Astrocyte of the hippocampus (primary cell): ENCODE results near the gene KHNYN.
"Not testable (repeated sequence)": the region's sequence is repeated elsewhere in the genome, so short reads cannot be mapped to it uniquely, and the experiment has no call there.

ENCODE experiments used
- DNase-seq: peaks from one replicate; pipeline ENCODE4 v3.0.0; 2011; ENCODE audit warnings: low read depth, low spot score

The KHNYN gene

GRCh38 chr14:24429395-24430142, at the start of gene KHNYN, which contains the start of gene CBLN3:
KHNYN (plus strand) TSS chr14:24429954; CDS start chr14:24430731, 777 bp downstream.
CBLN3 (minus strand) TSS chr14:24429668; CDS start chr14:24429054, 614 bp downstream.
- peak; percentile 97 for DNase-seq

- no peak for DNase-seq
These were observed 48.2 kb upstream of the KHNYN start for GRCh38 chr14:24381363-24382063.

- no peak for DNase-seq
These were observed 47.7 kb upstream of the KHNYN start for GRCh38 chr14:24382064-24382371.

DNA sequence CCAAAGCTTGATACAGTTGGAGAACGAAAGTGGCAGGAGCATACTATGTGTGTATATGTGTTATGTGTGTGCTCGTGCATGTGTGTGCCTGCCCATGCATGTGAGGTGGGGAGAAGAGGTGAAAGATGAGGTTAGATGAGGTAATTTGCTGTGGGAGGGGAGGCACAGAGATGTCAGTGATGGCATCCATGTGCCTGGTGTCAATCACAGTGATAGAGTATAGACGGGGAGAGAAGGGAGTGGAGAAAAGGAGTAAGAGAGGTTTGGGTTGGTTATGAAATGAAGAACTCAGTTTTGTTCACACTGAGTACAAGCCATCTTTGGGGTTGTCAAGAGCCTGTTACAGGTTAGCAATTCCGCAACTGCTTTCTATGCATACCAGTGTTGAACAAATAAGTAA, 45.6 kb upstream of the KHNYN start:
- DNase-seq: no peak

- no peak for DNase-seq
These were observed 44.2 kb upstream of the KHNYN start for GRCh38 chr14:24385524-24385923.

GRCh38 chr14:24387009-24387345, 42.8 kb upstream of the KHNYN start:
- DNase-seq: no peak

DNA sequence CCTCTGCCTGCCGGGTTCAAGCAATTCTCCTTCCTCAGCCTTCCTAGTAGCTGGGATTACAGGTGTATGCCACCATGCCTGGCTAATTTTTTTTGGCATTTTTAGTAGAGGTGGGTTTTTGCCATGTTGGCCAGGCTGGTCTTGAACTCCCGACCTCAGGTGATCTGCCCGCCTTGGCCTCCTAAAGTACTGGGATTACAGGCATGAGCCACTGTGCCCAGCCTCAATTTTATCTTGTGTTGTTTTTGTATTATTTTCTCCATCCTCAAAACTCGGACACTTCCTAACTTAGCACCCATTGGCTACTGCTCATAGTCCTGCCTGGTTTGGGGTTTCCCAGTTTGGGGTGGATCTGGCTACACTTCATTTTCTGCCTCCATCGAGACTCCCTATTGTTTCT, 42.2 kb upstream of the KHNYN start:
- DNase-seq: not testable (repeated sequence)

DNA sequence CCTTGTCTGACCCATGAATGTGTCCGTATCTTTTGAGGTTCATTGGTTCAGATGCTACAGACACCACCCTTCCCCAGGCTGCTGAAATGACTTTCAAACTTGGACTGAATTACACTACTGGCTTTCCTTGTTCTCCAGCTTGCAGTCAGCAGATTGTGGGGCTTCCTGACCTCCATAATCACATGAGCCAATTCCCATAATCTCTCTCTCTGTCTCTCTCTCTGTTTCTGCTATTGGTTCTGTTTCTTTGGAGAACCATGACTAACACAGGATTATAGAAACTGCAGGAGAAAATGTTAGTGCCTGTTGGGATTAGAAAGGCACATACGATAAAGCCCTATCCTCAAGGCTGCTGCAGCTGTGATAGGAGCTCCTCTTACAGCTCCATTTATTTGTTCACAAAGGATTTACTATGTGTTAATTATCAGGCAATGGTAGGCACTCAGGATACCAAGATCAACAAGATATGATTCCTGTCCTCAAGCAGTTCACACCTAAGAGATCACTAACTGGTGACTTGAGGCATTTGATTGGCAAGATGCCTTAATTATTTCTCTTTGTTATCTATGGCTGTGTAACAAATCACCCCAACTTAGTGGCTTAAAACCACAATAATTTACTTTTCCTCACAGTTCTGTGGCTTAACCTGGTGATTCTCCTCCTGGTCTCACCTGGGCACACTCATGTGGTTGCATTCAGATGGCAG, 41.1 kb upstream of the KHNYN start:
- DNase-seq: no peak

DNA sequence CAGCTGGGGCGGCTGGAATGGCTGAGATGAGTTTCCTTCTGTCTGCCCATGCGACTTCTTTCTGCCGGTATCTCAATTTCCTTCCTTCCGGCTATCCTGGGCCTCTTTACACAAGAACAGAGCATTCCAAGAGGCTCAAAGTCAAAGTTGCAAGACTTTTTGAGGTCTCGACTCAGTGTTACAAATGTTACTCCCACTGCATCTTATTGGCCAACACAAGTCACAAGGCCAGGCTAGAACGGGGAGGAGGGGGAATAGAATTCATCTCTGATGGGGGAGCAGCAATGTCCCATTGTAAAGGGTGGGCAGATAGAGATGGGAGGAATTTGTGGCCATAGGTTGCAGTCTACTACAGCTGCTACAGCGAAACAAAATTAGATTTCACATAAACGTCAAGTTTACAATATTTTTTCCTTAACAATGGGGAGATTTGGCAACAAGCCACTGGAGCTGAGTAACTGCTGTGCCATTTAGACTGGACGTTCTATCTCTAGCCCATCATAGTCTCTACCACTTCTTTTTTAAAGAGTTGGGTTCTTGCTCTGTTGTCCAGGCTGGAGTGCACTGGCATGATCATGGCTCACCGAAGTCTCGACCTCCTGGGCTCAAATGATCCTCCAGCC, 40.4 kb upstream of the KHNYN start:
- peak; percentile 26 for DNase-seq

- DNase-seq: no peak
These were observed 38.9 kb upstream of the KHNYN start for GRCh38 chr14:24390701-24391468.

- DNase-seq: peak; percentile 20
These were observed 37.2 kb upstream of the KHNYN start for GRCh38 chr14:24392325-24393091.

- no peak for DNase-seq
These were observed 35.5 kb upstream of the KHNYN start for GRCh38 chr14:24394275-24394674.

- no peak for DNase-seq
These were observed 33.9 kb upstream of the KHNYN start for GRCh38 chr14:24395609-24396582.

GRCh38 chr14:24397639-24398292, 32.0 kb upstream of the KHNYN start:
- DNase-seq: no peak

DNA sequence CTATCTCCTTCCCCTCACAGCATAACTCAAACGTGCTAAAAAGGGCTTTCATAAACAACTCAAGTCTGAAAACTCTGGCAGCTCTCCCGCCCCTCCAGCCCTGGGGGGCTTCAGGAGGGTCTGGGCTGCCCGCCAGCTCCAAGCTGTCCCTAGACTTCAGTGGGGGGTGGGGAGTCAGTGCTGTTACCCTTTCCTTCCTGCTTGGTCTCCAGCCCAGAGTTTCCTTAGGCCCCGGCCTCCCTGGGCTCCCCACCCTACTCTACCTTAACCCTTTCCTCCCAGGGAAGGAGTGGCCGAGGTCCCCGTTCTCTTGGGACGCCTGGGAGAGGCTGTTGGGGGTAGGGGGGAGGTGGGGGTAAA, 31.5 kb upstream of the KHNYN start:
- peak; percentile 33 for DNase-seq

DNA sequence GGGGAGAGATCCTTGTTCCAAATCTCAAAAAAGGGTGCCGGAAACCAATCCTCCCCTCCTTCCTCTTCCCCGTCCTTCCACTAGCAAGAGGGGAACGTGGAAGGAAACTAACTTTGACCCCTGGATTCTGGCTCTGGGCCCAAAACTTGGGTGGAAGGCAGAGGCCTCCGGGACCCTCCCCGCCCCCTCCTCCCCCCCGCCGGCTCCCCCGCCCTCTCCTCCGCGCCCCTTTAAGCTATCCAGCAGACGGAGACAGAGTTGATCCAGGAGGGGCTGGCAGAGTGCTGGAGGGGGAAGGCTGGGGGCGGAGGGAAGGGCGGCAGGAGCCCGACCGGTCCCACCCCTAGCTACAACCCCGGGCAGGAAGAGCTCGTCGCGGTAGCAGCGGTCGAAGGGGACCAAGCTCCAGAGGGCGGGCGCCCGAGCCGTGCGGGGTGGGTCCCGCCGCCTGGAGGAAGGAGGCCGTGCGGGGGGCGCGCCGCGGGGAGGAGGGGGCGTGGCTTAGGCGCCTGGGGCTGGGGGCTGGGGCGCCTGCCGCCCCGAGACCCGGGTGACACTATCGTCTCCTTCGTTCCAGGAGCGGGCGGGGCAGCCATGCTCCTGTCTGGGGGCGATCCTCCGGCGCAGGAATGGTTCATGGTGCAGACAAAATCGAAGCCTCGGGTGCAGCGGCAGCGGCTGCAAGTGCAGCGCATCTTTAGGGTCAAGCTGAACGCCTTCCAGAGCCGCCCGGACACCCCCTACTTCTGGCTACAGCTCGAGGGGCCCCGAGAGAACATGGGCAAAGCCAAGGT, 30.9 kb upstream of the KHNYN start, which contains the start of gene NYNRIN:
Gene NYNRIN (plus strand): TSS at position 351 of the 794 bp plus-strand sequence. CDS start 244 bp downstream, at position 595.
- DNase-seq: peak; percentile 62

DNA sequence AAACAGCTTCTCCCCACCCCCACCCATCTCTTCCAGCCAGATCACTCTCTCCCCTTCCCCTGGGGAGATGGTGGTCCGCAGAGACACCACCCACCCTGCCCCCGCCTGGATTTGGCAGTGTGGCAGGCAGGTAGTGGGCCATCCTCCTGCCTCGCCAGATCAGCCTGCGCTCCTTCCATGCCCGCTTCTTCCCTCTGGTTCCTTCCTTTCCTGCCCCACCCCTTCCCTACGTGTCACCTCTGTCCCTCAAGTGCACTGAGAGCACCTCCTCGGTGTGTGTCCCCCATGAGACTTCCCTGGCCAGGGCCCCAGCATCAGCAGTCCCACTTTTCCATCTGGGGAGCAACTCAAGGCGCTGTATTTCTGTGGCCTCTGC, 30.3 kb upstream of the KHNYN start:
- DNase-seq: no peak
